ENCODE measurements around the gene COMMD3.

- TF ChIP-seq, protein P1, sequence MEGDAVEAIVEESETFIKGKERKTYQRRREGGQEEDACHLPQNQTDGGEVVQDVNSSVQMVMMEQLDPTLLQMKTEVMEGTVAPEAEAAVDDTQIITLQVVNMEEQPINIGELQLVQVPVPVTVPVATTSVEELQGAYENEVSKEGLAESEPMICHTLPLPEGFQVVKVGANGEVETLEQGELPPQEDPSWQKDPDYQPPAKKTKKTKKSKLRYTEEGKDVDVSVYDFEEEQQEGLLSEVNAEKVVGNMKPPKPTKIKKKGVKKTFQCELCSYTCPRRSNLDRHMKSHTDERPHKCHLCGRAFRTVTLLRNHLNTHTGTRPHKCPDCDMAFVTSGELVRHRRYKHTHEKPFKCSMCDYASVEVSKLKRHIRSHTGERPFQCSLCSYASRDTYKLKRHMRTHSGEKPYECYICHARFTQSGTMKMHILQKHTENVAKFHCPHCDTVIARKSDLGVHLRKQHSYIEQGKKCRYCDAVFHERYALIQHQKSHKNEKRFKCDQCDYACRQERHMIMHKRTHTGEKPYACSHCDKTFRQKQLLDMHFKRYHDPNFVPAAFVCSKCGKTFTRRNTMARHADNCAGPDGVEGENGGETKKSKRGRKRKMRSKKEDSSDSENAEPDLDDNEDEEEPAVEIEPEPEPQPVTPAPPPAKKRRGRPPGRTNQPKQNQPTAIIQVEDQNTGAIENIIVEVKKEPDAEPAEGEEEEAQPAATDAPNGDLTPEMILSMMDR (IDR thresholded peaks at IDR 0.05; ENCODE audit: borderline replicate concordance, extremely low read depth, low read length, poor library complexity, severe bottlenecking) = no peak
- peak; percentile 47 for TF ChIP-seq EZH2 (IDR thresholded peaks at IDR 0.05; ENCODE audit: borderline replicate concordance, low read depth, low read length, severe bottlenecking)
Observed at GRCh38 chr10:22319980-22320558, 3.9 kb downstream of the COMMD3 start.

Measured in DND-41 (cell line).